Activated CD8-positive, alpha-beta memory T cell treated with anti-CD3 and anti-CD28 coated beads, Interleukin-2, amount 10 ng/mL, durations not matched to agents 7 days and 5 days (primary cell): ENCODE measurements around the gene SHISA5. TPM values are rescaled to one million over a fixed set of nuclear protein-coding genes. Genes with fewer than 3 reads are reported as not detected.
"Not testable (repeated sequence)": the region's sequence is repeated elsewhere in the genome, so short reads cannot be mapped to it uniquely, and the experiment has no call there.

Experiments used
- ATAC-seq: fragments of 150-1000 bp; cut with Tn5 transposase; one replicate; pipeline ENCODE4 v1.10.0; 2021; ENCODE audit warnings: moderate library complexity
- CTCF ChIA-PET: fragments of 350-600 bp; sonication (Branson Sonifier 250); formaldehyde crosslinking; loops from one replicate; lab custom pipeline; 2021; ENCODE audit warnings: antibody characterized with exemption; lab: Charles Lee
- DNase-seq: peaks from one replicate; pipeline ENCODE4 v3.0.0-alpha.2; 2020
- H3K27ac Mint-ChIP-seq: one replicate; pipeline ENCODE4 v1.8.0; 2021; ENCODE audit warnings: mild to moderate bottlenecking, mixed read lengths
- H3K27me3 Mint-ChIP-seq: one replicate; pipeline ENCODE4 v1.8.0; 2021; ENCODE audit warnings: mixed read lengths
- H3K36me3 Mint-ChIP-seq: one replicate; pipeline ENCODE4 v1.8.0; 2021; ENCODE audit warnings: mild to moderate bottlenecking, mixed read lengths
- H3K4me1 Mint-ChIP-seq: one replicate; pipeline ENCODE4 v1.8.0; 2021; ENCODE audit warnings: mixed read lengths
- H3K4me3 Mint-ChIP-seq: one replicate; pipeline ENCODE4 v1.8.0; 2021; ENCODE audit warnings: mild to moderate bottlenecking, moderate library complexity, mixed read lengths
- H3K9me3 Mint-ChIP-seq: one replicate; pipeline ENCODE4 v1.8.0; 2022; ENCODE audit warnings: low read depth, mixed read lengths
- total RNA-seq, 2 experiments: library from RNA; stranded (reverse); gene quantifications; one replicate each; pipeline ENCODE4 v1.2.3, GENCODE V29; 2021

The SHISA5 gene
- total RNA-seq, 2 experiments from 2014 or later: 198 to 313 TPM

- CTCF ChIA-PET: interaction anchor here (1.3 kb wide), 1 partner anchor 51 kb away, joined by 4 read pairs; no protein-coding TSS in a partner anchor
- Mint-ChIP-seq H3K36me3 (peaks cover 2% of the 10 kb centered on the region), H3K27ac (no peak overlapping the region), H3K4me1 (peaks cover 2% of the 10 kb centered on the region), H3K27me3 (no peaks in the 10 kb centered on the region), H3K4me3 (no peak overlapping the region), H3K9me3 (no peaks in the 10 kb centered on the region)
- ATAC-seq (no peak), DNase-seq (no peak)
These were observed 17.0 kb downstream of the SHISA5 start for GRCh38 chr3:48486952-48487351.

DNA sequence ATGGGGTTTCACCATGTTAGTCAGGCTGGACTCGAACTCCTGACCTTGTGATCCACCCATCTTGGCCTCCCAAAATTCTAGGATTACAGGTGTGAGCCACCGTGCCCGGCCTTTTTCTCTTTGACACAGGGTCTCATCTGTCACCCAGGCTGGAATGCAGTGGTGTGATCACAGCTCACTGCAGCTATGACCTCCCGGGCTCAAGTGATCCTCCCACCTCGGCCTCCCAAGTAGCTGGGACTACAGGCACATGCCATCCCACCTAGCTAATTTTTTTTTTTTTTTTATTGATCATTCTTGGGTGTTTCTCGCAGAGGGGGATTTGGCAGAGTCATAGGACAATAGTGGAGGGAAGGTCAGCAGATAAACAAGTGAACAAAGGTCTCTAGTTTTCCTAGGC, 21.2 kb downstream of the SHISA5 start:
- not testable (repeated sequence) for H3K36me3 Mint-ChIP-seq, H3K27me3 Mint-ChIP-seq, ATAC-seq, H3K9me3 Mint-ChIP-seq, H3K27ac Mint-ChIP-seq, H3K4me3 Mint-ChIP-seq, DNase-seq
- CTCF ChIA-PET: interaction anchor here (1.0 to 1.2 kb wide), 4 partner anchors 18 to 46 kb away, joined by 3 to 4 read pairs (median 4); no protein-coding TSS in a partner anchor
- peaks cover 18% of the 10 kb centered on the region for H3K4me1 Mint-ChIP-seq

- H3K36me3 Mint-ChIP-seq: peaks cover 14% of the 10 kb centered on the region
- peaks cover 34% of the 10 kb centered on the region for H3K4me1 Mint-ChIP-seq
- not testable (repeated sequence) for H3K9me3 Mint-ChIP-seq, DNase-seq, H3K27me3 Mint-ChIP-seq, H3K4me3 Mint-ChIP-seq, H3K27ac Mint-ChIP-seq, ATAC-seq
- CTCF ChIA-PET: interaction anchor here (0.8 to 1.5 kb wide), 3 partner anchors 25 to 80 kb away, joined by 3 read pairs; no protein-coding TSS in a partner anchor
These were observed 23.1 kb downstream of the SHISA5 start for GRCh38 chr3:48480891-48481290.

GRCh38 chr3:48478626-48479555, 25.1 kb downstream of the SHISA5 start:
- Mint-ChIP-seq H3K27me3 (no peaks in the 10 kb centered on the region), H3K9me3 (no peaks in the 10 kb centered on the region), H3K4me3 (peak overlapping the region; percentile 84), H3K27ac (peak overlapping the region; percentile 95), H3K4me1 (peaks cover 49% of the 10 kb centered on the region), H3K36me3 (peaks cover 22% of the 10 kb centered on the region)
- CTCF ChIA-PET: interaction anchor here (1.0 to 2.8 kb wide), 6 partner anchors 12 to 78 kb away, joined by 3 to 15 read pairs (median 4); no protein-coding TSS in a partner anchor
- DNase-seq (peak; percentile 86), ATAC-seq (peak; percentile 73)

DNA sequence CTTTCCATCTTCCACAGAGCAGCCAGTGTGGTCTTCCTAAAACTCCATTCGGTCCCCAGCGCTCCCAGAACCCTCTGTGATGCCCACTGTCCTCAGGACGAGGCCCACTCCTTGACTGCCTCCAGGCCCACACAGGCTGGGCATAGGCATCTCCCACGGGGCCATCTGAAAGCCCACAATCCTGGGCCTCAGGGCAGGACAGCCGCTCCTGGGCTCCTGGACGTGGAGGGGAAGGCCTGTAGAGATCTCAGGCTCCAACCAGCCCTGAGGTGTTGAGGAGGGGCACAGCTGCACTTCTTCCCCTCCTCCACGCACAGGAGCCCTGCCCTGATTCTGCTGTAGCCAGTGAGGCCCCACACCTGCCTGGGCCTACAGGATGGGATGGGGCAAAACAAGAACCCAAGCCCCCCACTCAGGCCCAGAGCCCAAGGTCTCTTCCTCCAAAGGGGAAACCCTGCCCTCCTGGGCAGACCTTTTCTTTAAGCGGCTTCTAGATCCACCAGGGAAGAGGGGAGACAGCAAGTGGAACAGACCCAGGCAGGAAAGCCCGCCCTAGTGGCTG, 25.9 kb downstream of the SHISA5 start:
- H3K4me3 Mint-ChIP-seq: peak overlapping the region; percentile 84
- peaks cover 22% of the 10 kb centered on the region for H3K36me3 Mint-ChIP-seq
- H3K9me3 Mint-ChIP-seq: no peaks in the 10 kb centered on the region
- CTCF ChIA-PET: interaction anchor here (1.3 to 2.8 kb wide), 4 partner anchors 11 to 78 kb away, joined by 3 to 15 read pairs (median 4); no protein-coding TSS in a partner anchor
- H3K27ac Mint-ChIP-seq: peak overlapping the region; percentile 95
- H3K27me3 Mint-ChIP-seq: no peaks in the 10 kb centered on the region
- peaks cover 56% of the 10 kb centered on the region for H3K4me1 Mint-ChIP-seq
- ATAC-seq (no peak), DNase-seq (no peak)

DNA sequence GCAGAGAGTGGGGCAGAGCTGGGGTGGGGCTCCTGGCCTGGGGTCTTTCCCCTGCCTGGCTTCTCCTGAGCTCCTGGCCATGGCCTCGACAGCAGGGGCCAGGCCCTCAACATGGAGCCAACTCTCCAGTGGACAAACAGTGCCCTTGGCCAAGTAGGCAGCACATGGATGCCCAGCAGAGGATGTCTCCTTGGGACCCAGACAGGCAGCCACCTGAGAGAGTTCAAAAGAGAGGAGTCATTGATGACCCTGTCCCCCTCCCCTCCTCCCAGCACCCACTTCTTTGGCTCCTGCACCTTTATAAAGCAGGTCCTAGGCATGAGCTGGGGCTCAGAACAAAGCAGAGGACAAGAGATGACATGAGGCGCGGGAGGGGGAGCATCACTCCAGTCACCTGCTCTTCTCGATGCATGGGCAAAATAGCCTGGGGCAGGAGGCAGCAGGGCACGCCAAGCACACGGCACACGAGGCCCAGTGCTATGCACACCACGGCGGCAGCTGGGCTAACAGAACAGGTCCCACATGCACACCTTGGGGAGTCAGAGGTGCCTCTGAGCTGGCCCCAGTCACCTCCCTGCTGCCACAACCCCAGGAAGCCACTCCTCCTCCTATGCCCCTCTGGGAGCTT, 27.4 kb downstream of the SHISA5 start:
- H3K36me3 Mint-ChIP-seq: peaks cover 25% of the 10 kb centered on the region
- no peak overlapping the region for H3K4me3 Mint-ChIP-seq
- ATAC-seq (no peak), DNase-seq (no peak)
- peak overlapping the region; percentile 95 for H3K27ac Mint-ChIP-seq
- CTCF ChIA-PET: interaction anchor here (1.0 to 7.6 kb wide), 8 partner anchors 9 to 176 kb away, joined by 3 to 46 read pairs (median 3); partner anchors contain the start of genes CCDC51 and TMA7
- H3K27me3 Mint-ChIP-seq: no peaks in the 10 kb centered on the region
- H3K4me1 Mint-ChIP-seq: peaks cover 58% of the 10 kb centered on the region
- no peaks in the 10 kb centered on the region for H3K9me3 Mint-ChIP-seq

DNA sequence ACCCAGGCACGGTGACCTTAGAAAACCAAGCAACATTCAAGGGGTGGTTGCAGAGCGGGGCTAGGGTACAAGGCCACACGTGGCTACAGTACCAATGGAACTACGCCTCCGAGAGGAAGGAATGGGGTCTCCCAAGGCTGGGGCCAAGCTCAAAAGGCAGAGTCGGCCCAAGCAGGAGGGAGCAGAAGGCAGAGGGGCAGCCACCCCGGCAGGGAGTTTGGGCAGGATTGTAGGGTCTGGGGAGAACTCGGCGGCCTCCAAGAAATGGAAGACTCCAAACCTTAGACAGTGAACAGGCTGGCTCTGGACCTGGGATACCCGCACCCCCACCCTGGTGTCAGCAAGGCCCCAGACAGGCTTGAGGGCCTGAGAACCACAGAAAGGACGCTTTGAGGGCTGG, 28.8 kb downstream of the SHISA5 start:
- CTCF ChIA-PET: interaction anchor here (3.9 to 9.7 kb wide), 3 partner anchors 32 to 83 kb away, joined by 27 to 101 read pairs (median 46); partner anchors contain the start of genes PFKFB4 and SHISA5
- Mint-ChIP-seq H3K27me3 (no peaks in the 10 kb centered on the region), H3K4me3 (no peak overlapping the region), H3K36me3 (peaks cover 24% of the 10 kb centered on the region), H3K27ac (peak overlapping the region; percentile 62), H3K9me3 (no peaks in the 10 kb centered on the region), H3K4me1 (peaks cover 65% of the 10 kb centered on the region)
- ATAC-seq (no peak), DNase-seq (no peak)

GRCh38 chr3:48474619-48475018, 29.4 kb downstream of the SHISA5 start:
- Mint-ChIP-seq H3K4me3 (no peak overlapping the region), H3K9me3 (no peaks in the 10 kb centered on the region)
- CTCF ChIA-PET: interaction anchor here (3.9 to 9.7 kb wide), 3 partner anchors 32 to 83 kb away, joined by 27 to 101 read pairs (median 46); partner anchors contain the start of genes PFKFB4 and SHISA5

GRCh38 chr3:48474031-48474430, 29.9 kb downstream of the SHISA5 start:
- ATAC-seq, H3K27me3 Mint-ChIP-seq, H3K9me3 Mint-ChIP-seq, DNase-seq, H3K4me3 Mint-ChIP-seq: not testable (repeated sequence)
- peaks cover 30% of the 10 kb centered on the region for H3K36me3 Mint-ChIP-seq
- H3K27ac Mint-ChIP-seq: peak overlapping the region; percentile 95
- peaks cover 70% of the 10 kb centered on the region for H3K4me1 Mint-ChIP-seq
- CTCF ChIA-PET: interaction anchor here (1.0 to 9.7 kb wide), 8 partner anchors 27 to 183 kb away, joined by 4 to 101 read pairs (median 10); partner anchors contain the start of genes CCDC51, PFKFB4, SHISA5 and TMA7

More at GRCh38 chr3:48474619-48475018, 29.4 kb downstream of the SHISA5 start:
- ATAC-seq (no peak), DNase-seq (no peak)
- peaks cover 69% of the 10 kb centered on the region for H3K4me1 Mint-ChIP-seq
- H3K36me3 Mint-ChIP-seq: peaks cover 27% of the 10 kb centered on the region
- peak overlapping the region; percentile 62 for H3K27ac Mint-ChIP-seq
- H3K27me3 Mint-ChIP-seq: no peaks in the 10 kb centered on the region

GRCh38 chr3:48473617-48473952, 30.4 kb downstream of the SHISA5 start:
- H3K27ac Mint-ChIP-seq: peak overlapping the region; percentile 95
- peaks cover 32% of the 10 kb centered on the region for H3K36me3 Mint-ChIP-seq
- no peaks in the 10 kb centered on the region for H3K27me3 Mint-ChIP-seq
- peak overlapping the region; percentile 85 for H3K4me3 Mint-ChIP-seq
- H3K4me1 Mint-ChIP-seq: peaks cover 71% of the 10 kb centered on the region
- CTCF ChIA-PET: interaction anchor here (1.0 to 9.7 kb wide), 11 partner anchors 13 to 183 kb away, joined by 4 to 101 read pairs (median 10); partner anchors contain the start of genes CCDC51, PFKFB4, SHISA5 and TMA7
- ATAC-seq (no peak), DNase-seq (no peak)
- H3K9me3 Mint-ChIP-seq: no peaks in the 10 kb centered on the region

GRCh38 chr3:48472923-48473616, 30.9 kb downstream of the SHISA5 start:
- Mint-ChIP-seq H3K27me3 (no peaks in the 10 kb centered on the region), H3K4me1 (peaks cover 73% of the 10 kb centered on the region), H3K9me3 (no peaks in the 10 kb centered on the region), H3K27ac (peak overlapping the region; percentile 95), H3K4me3 (peak overlapping the region; percentile 85), H3K36me3 (peaks cover 33% of the 10 kb centered on the region)
- ATAC-seq (peak; percentile 88), DNase-seq (peak; percentile 99)
- CTCF ChIA-PET: interaction anchor here (0.9 to 9.7 kb wide), 17 partner anchors 12 to 184 kb away, joined by 3 to 101 read pairs (median 5); partner anchors contain the start of genes ATRIP, CCDC51, PFKFB4 and SHISA5

- H3K27me3 Mint-ChIP-seq: no peaks in the 10 kb centered on the region
- CTCF ChIA-PET: interaction anchor here (0.9 to 9.7 kb wide), 16 partner anchors 12 to 184 kb away, joined by 3 to 101 read pairs (median 5); partner anchors contain the start of genes ATRIP, PFKFB4, SHISA5 and SLC26A6
- peaks cover 73% of the 10 kb centered on the region for H3K4me1 Mint-ChIP-seq
- peak; percentile 35 for ATAC-seq
- peak overlapping the region; percentile 85 for H3K4me3 Mint-ChIP-seq
- DNase-seq: no peak
- peaks cover 35% of the 10 kb centered on the region for H3K36me3 Mint-ChIP-seq
- H3K9me3 Mint-ChIP-seq: no peaks in the 10 kb centered on the region
- H3K27ac Mint-ChIP-seq: peak overlapping the region; percentile 95
These were observed 31.4 kb downstream of the SHISA5 start for GRCh38 chr3:48472673-48472922.
